GDM1 (cell line): ENCODE results near the gene TRAPPC3L.

Experiments
- DNase-seq: peaks from one replicate; lab custom pipeline; 2025; lab: John Stamatoyannopoulos, UW

TRAPPC3L gene

DNA sequence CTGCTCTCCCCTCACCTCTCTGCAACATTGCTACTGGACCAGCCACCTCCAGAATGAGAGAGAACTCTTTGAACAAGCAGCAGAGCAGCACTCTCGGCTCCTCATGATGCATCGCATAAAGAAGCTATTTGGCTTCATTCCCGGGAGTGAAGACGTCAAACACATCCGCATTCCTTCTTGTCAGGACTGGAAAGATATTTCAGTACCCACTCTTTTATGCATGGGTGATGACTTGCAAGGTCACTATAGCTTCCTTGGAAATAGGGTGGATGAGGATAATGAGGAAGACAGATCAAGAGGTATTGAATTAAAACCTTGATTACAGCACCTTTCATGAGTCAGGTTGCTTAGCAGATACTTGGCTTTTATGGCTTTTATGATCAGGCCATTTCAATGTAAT, 12.4 kb upstream of the TRAPPC3L start:
- DNase-seq: no peak

DNA sequence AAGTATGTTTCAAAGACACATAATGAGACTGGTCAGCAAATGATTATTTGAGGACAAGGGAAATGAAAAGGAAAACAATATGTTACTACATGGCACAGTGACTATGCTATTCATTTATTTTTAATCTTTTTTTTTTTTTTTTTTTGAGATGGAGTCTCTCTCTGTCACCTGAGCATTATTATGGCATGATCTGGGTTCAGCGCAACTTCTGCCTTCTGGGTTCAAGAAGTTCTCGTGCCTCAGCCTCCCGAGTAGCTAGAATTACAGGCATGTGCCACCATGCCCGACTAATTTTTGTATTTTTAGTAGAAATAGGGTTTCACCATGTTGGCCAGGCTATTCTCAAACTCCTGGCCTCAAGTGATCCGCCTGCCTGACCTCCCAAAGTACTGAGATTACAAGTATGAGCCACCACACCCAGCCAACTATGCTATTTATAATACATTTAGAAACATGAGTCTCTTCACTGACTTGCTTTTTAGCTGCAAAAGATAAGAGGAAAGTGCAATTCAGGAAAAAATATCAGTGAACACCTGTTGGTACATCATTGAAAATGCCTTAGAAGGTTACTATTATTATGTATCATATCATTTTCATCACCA, 11.4 kb upstream of the TRAPPC3L start:
- no peak for DNase-seq

DNA sequence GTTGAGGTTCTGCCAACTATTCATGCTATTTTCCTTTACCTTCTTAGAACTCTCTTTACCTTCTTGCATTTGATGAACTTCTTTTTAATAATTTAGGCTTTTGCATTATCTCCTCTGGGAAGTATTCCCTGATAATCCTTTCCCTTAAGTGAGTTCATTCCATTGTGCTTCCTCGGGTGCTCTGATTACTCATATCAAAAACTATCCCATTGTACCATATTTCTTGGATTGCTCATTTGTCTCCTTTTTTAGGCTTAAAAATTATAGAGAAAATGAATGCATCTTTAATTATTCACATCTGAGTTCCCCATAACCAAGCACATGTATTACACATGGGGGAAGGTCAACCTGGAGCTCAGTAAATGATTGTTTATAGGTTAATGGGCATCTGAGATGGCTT, 10.6 kb upstream of the TRAPPC3L start:
- no peak for DNase-seq

DNA sequence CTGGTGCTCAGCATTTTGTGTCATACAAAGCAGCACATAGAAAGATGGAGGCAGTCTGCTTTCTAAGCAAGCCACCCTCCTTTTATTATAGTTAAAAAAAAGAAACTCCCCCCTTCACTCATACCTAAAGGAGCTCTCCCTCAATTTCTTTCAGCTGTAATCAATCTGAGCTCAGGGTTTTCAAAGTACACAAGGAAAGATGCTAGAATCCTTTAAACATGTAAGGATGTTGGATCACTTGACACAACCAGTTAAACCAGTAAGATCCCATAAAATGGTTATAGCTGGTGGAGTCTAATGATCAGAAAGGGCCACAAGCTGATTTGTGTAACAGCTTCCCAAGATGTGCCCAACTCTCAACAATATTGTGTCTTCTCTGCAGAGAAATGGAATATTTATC, 8.0 kb upstream of the TRAPPC3L start, which contains the start of gene CALHM4:
Gene CALHM4, plus strand, starts transcription at position 301 of the 400 bp plus-strand sequence. Its CDS starts 43 bp downstream, at position 344.
- no peak for DNase-seq

DNA sequence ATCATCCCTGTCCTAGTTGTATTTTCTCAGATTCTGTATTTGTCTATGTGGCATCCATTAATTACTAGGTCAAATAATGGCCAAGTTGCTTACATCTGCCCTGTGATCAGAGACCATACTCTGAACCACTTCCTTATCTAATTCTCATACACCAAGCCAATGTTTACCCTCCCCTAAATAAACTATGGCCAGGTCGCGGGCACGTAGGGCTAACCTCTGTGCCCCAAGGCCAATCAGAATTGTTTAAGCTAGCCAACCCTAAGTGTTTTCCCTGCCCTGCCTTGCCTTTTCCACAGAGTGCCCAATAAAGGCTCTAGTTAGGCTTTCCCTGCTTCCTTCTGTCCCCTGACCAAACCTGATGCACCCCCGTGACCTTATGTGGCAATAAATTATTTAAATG, 5.3 kb upstream of the TRAPPC3L start:
- no peak for DNase-seq

DNA sequence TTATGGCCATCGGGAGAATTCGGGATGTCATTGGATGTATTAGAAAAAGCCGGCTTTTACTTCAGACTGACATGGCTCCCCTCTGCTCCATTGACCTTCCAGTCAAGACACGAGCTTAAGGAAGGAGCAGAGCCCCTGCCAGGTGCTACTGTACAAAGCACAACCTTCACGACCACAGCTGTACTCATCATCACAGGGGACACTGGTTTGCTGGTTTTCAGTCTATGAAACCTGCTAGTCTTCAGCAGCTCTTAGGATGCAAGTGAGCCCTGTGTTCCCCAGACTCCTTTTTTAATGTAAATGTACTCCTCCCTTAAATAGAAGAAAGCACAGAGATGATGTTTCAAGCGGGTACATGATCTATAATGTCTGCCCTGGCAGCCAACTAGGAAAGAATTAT, 1.9 kb upstream of the TRAPPC3L start:
- DNase-seq: no peak

DNA sequence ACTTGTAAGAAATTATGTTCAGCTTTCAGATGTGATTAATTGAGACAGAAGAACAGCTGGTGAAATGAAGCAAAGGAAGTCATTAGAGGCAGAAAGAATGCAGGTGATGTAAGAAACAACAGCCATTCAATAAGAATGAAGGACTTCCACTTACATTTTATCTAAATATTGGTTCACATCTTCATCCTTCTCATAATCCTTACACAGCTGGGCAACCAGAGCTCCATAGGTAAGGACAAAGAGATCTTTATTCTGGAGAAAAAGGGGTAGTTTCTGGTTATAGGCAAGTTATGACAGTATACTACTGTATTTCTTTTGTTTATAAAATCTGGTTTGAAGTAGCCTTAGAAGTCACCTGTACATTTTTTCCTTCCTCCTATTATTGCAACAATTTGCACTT, 2.3 kb downstream of the TRAPPC3L start:
- no peak for DNase-seq

DNA sequence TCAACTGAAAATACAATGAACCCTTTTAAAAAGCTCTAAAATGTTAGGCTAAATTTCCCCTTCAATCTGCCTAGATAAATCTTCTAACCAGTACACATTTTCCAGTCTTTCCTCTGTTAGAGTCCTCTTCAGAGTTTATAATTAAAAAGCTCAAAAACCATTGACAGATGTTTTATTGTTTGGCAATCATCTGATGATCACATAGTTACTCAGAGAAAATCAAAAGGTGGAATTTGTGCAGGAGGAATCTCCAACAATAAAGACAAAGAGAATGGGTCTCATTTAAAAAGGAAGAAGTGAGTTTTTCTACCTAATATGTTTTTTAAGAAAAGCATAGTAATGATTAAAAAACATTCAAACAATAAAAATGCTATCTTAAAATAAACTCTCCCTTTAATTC, 3.1 kb downstream of the TRAPPC3L start:
- no peak for DNase-seq

DNA sequence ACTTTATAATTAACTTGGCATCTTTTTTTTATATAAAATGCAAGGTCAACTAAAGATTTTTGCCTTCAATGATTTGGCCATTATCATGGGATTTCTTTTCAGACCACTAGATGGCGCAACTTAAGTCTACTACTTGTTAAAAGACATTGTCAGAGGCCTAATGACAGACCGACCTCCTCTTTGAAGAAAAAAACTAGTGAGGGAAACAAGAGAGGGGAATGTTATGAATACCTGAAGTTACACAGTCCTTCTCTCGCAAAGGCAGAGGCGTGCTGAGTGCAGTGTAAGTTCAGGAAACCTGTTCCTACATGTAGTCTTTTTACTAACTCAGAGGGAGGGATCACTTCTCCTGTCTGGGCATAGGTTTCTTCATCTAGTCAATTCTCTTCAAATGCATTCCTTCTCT, 9.3 kb downstream of the TRAPPC3L start:
- peak; percentile 13 for DNase-seq

DNA sequence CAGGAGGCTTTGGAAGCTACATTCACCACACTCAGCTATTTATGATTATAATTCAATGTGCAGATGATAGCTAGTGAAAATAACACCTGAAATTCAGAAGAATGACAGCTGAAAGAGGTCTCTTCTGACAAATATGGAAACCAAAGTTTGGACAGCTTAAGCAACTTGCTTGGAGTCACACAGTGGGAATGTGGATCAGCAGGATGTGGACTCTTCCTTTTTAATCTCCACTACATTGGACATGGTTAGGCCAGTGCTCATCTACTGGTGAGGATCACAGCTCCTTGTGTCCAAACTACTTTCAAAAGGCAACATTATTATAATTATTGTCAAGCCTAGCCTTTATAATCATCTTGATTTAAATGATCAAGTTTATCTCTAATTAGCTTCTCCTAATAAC, 10.4 kb downstream of the TRAPPC3L start:
- no peak for DNase-seq

DNA sequence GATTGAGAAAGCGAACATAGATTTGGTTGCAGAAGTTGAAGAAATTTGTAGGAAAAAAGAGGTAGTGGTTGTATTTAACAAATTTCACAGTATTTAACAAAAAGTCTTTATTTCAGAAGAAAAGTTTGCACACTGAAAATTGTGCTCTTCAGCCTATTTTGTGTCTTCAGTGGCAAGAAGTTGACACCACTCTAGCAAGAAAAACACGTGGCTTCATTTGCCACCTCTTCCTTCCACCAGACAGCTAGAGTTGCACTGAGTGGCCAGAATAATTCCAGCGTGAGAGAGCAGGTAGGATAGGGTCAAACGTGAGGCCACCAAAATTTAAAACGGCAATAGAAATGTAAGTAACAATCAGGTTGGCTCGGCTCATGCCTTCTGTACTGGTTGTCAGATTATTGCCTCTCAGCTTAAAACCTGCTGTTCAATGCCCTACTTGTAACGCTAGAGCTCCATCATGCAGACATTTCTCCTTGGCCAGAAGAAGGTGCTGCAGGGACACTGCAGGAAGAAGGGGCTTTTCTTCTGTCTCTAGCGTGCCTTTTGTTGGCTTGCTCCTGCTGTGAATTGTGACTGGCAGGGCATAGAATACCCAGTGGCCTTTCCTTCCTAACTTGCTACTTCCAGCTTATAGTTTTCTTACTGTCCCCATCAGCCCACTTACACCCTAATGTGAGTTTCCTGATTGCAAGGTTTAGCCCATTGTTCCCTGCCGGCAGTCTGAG, 12.1 kb downstream of the TRAPPC3L start:
- no peak for DNase-seq

DNA sequence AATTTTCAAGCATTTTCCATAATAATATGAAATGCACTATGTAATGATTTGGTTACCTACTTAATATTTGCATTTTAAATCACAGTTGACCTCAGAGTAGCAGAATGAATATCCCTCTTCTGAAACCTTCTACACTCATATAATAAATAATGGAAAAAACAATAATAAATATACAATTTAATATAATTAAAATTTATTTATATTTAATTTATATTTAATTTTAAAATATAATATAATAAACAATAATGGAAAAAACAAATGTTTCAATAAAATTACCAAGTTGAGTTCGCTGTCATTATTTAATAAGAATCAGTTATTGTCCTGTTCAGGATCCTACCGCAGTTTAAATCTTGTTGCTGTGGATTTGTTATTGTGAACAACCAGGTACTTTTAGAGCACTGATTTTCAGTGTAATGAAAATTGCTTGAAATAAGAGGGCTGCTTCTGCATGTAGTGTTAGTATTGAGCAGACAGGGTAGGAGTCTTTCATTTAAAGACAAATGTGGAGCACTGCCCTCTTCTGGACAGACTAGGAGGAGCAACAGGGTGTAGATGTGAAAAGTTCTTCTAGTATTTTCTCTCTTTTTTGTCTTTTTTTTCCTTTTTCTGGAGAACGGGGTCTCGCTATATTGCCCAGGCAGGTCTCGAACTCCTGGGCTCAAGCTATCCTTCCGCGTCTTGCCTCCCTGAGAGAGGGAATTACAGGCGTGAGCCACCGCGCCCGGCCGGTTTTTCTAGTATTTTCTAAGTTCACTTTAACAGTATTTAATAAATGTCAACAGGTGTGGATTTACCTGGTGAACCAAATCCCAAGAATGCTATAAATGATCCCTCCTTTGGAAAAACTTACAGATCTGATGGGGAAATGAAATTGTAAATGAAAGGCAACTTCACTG, 13.6 kb downstream of the TRAPPC3L start:
- DNase-seq: peak; percentile 44

DNA sequence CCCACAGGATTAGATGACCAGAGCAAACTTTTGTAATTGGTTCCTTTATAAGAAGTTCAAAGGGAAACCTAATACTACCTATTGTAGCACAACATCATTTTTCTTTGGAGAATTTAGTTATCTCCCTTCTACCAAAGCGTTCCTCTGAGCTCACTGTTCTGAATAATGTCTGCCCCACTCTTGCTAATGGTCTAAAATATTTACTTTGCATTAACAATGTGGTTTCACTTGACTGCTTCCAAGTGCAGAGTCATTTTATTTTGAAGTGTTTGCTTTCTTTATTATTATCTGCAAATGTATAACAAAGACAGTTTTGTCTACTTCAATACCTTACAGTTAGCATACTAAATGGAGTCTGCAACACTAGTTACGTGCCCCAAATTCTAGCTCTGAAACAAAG, 15.0 kb downstream of the TRAPPC3L start:
- no peak for DNase-seq

DNA sequence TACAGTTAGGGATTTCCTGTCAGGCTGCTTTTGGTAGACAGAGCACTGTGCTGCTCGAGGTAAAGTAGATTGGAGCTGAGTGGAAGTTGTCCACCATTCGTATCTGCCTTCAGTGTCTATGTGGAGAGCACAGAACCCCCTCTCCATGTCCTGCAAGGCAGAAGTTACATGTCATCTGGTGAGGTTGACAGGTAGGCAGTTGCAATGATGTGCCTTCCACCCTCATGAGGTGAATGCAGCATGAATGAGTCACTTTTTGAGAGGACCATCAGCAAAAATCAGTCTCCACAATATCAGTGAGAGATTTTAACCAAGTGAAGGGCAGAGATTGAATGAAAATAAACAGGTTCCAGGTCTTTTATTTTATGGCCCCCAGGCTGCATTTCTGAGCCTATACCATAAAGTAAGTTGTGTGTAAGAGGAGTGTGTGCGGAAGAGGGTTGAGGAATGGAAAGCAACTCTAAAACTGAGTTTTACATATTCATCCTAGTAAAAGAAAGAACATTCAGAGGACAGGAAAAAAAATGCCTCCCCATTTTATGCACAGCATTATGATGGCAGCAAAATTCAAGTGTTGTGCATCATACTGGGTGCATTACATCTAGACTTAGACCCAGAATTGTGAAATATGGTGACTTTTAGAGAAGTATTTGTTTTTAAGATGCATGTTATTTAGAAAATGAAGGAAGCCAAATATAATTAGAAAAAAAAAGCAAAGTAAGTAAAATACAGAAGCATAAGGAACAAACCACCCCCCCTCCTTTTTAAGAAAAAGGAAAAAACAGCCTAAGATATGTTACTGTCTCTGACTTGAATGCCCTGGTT, 15.8 kb downstream of the TRAPPC3L start:
- no peak for DNase-seq

DNA sequence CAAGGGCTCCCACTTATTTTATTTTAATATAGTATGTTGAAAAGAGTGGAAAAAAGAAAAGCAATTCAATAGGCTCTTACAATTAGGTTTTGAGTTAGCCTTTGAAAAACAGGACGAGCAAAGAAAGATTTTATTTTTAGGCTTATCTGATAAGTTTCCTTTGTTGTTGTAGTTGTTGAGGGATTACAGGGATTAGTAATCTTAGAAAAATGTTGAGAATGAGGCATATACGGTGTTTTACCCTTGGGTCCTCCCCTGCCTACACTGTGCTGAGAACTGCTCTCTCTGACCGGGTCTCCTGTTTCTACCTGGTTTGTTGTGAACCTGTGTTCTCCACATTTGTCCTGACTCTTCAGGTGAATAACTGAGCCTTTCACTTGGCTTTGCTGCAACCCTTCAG, 16.7 kb downstream of the TRAPPC3L start:
- no peak for DNase-seq

DNA sequence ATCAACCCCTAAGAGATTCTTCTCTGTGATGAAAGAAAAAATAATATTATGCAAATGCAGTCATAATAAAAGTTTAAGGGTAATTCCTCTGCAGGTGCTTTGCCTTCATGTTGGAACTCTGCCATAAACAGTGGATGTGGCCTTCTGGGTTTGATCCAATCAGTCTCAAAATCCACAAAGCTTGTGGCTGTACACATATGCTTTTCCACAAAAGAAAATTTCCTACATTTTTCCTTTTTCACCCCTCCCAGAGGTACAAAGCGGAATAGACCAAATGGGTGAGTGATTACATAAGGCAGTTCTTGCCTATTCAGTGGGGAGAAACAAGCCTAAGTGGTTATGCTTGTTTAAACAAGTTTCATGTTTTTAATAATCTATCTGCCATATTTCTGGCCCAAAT, 17.4 kb downstream of the TRAPPC3L start:
- DNase-seq: no peak

DNA sequence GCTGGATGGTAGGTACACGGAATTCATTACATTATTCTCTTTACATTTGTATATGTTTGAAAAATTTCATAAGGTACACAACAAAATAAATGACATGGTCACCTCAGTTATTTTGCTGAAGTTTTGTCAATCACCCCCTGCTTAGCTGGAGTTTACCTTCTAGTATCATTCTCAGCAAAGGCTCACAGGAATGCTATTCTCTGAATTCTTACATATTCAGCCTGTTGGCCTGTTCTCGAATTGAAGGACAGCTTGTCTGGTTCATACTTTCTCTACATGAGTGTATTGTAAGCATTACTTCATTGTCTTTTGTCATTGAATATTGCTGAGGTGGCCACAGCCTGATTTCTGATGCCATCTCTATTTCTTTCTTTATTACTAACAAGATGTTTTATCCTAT, 21.2 kb downstream of the TRAPPC3L start:
- DNase-seq: no peak

DNA sequence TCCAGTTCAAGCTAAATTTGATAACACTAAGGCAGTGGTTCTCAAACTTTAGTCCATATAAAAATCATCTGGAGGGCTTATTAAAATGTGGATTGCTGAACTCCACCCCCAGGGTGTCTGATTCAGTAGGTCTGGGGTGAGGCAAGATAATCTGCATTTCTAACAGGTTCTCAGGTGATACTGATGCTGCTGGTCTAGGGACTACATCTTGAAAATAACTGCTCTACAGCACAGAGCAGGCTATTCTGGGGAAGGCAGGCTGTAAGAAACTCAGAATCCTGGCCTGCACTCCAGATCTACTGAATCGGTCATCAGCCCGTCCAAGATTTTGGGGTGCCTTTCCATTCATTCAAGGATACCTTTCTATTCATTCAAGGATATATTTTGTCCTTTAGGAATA, 22.6 kb downstream of the TRAPPC3L start:
- DNase-seq: no peak

DNA sequence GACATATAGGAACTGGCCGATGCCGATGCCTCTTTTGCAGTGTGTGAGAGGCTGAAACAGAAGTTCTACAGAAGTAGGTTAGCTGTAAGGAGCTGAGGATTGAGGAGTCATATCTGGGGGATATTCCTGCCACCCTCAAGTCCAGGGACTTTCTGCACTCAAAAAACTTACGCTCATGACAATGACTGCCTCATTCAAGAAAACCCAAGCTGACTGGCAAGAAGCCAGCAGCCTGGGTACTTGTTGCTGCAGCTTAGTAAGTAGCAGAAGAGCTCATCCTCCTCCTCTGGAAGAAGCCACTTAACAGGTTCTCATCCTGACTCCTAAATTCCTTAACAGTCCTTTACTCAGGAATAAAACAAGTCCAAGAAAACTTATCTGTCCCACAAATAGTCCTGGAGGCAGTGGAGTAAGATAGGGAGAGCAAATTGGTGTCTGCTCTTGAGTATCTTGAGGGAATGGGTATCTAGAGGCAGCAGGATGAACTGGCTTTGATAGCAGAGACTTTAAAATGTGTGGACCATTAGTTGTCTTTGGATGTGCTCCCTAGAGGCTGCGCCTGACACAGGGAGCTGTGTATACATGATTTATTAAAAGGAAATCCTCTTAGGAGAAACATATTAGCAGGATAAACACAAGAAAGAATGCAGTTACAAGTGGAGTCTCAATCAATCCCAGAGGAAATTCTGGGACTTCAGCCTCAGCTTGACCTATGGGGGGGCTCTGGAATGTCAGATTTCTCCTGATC, 26.7 kb downstream of the TRAPPC3L start:
- DNase-seq: no peak

DNA sequence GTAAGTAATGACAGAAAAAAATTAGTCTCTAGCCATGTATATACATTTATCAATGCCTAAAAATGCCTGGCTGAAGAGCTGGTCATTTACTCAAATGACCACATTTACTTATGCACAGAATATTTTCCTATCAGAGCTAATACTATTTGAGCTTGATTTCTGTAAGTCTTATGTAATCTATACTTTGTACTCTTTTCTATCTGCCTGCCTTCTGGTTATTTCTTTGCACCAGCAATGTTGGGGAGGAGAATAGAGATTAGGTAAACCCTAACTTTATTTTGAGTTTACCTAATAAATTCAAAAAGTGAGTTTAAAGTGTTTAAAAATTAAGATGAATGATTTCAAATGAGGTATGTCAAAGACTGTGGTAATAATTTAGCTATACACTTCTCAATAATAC, 30.3 kb downstream of the TRAPPC3L start:
- DNase-seq: no peak

DNA sequence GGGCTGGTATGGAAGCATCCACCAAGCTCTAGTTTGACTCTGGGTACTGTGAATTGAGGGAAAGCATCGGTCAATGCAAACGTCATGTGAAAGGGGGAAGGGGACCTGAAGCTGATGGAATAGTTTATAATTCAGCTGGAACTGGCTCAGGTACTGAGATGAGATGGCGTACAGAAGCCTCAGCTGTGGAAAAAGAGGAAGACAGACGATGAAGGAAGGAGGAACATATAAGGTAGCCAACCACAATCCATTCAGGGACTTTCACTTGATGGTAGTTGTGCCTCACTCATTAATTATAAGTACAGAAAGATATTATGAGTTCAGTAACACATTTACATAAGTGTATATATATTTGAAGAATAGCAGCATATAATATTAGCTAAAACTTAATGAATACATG, 31.4 kb downstream of the TRAPPC3L start:
- no peak for DNase-seq
